VCaP (cell line): Measurements from ENCODE around the gene PDK4.
A peak's percentile ranks its signal among the peaks of the same experiment; 100 is the strongest.
"Not testable (repeated sequence)": the region's sequence is repeated elsewhere in the genome, so short reads cannot be mapped to it uniquely, and the experiment has no call there.

ENCODE experiments used
- H3K27ac ChIP-seq: fragments of 450-650 bp; 2 replicates; pipeline ENCODE4 v1.5.1; 2017
- CTCF ChIP-seq: fragments of 450-650 bp; conservative IDR thresholded peaks from 2 replicates; pipeline ENCODE4 v1.5.1; 2017; ENCODE audit warnings: mild to moderate bottlenecking, moderate library complexity

PDK4 gene

GRCh38 chr7:95619517-95619916 is 23.2 kb upstream of the PDK4 start:
- no peak overlapping the region for H3K27ac ChIP-seq
- no peak for TF ChIP-seq CTCF

GRCh38 chr7:95614442-95614940 is 18.2 kb upstream of the PDK4 start:
- H3K27ac ChIP-seq: no peak overlapping the region
- no peak for TF ChIP-seq CTCF

- no peak for TF ChIP-seq CTCF
- no peak overlapping the region for H3K27ac ChIP-seq
Observed at GRCh38 chr7:95611224-95611623, 14.9 kb upstream of the PDK4 start.

GRCh38 chr7:95609277-95609971 is 13.1 kb upstream of the PDK4 start:
- no peak for TF ChIP-seq CTCF
- H3K27ac ChIP-seq: peak overlapping the region; percentile 46

- H3K27ac ChIP-seq: peak overlapping the region; percentile 14; the same call in 1 of the 2 replicates
- no peak for TF ChIP-seq CTCF
Observed at GRCh38 chr7:95608359-95609173, 12.2 kb upstream of the PDK4 start.

- TF ChIP-seq CTCF: no peak
- H3K27ac ChIP-seq: no peak overlapping the region
Observed at GRCh38 chr7:95607561-95607960, 11.2 kb upstream of the PDK4 start.

- no peak overlapping the region for H3K27ac ChIP-seq
- TF ChIP-seq CTCF: no peak
Observed at GRCh38 chr7:95605275-95605674, 9.0 kb upstream of the PDK4 start.

- H3K27ac ChIP-seq: not testable (repeated sequence)
Observed at GRCh38 chr7:95604811-95605210, 8.5 kb upstream of the PDK4 start.

- not testable (repeated sequence) for H3K27ac ChIP-seq
Observed at GRCh38 chr7:95604397-95604796, 8.1 kb upstream of the PDK4 start.
